ENCODE measurements around the gene C13orf42.

DNA sequence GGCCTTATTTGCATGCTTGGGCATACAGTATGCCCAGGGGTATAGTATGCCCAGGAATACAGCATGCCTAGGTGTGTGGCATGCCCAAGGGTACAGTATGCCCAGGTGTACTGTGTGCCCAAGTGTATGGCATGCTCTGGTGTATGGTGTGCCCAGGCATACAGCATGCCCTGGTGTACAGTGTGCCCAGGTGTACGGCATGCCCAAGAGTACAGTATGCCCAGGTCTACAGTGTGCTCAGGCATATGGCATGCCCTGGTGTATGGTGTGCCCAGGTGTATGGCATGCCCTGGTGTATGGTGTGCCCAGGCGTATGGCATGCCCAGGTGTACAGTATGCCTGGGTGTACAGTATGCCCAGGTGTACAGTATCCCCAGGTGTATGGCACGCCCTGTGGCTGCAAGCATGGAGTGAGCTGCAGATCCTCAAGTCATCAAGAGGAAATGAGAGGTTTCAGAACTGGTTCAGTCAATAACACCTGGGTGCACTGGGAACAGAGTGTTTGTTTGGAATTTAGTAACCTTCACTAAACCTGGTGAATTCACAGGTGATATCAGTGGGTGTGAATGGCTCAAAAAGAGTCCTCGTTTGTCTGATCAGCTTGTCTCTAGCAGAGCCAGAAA lies 7.8 kb upstream of the C13orf42 start:
- TF ChIP-seq, protein P1, sequence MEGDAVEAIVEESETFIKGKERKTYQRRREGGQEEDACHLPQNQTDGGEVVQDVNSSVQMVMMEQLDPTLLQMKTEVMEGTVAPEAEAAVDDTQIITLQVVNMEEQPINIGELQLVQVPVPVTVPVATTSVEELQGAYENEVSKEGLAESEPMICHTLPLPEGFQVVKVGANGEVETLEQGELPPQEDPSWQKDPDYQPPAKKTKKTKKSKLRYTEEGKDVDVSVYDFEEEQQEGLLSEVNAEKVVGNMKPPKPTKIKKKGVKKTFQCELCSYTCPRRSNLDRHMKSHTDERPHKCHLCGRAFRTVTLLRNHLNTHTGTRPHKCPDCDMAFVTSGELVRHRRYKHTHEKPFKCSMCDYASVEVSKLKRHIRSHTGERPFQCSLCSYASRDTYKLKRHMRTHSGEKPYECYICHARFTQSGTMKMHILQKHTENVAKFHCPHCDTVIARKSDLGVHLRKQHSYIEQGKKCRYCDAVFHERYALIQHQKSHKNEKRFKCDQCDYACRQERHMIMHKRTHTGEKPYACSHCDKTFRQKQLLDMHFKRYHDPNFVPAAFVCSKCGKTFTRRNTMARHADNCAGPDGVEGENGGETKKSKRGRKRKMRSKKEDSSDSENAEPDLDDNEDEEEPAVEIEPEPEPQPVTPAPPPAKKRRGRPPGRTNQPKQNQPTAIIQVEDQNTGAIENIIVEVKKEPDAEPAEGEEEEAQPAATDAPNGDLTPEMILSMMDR (conservative IDR thresholded peaks at IDR 0.05; ENCODE audit: low read depth in 2 of 2), result no peak
- TF ChIP-seq, protein P2, sequence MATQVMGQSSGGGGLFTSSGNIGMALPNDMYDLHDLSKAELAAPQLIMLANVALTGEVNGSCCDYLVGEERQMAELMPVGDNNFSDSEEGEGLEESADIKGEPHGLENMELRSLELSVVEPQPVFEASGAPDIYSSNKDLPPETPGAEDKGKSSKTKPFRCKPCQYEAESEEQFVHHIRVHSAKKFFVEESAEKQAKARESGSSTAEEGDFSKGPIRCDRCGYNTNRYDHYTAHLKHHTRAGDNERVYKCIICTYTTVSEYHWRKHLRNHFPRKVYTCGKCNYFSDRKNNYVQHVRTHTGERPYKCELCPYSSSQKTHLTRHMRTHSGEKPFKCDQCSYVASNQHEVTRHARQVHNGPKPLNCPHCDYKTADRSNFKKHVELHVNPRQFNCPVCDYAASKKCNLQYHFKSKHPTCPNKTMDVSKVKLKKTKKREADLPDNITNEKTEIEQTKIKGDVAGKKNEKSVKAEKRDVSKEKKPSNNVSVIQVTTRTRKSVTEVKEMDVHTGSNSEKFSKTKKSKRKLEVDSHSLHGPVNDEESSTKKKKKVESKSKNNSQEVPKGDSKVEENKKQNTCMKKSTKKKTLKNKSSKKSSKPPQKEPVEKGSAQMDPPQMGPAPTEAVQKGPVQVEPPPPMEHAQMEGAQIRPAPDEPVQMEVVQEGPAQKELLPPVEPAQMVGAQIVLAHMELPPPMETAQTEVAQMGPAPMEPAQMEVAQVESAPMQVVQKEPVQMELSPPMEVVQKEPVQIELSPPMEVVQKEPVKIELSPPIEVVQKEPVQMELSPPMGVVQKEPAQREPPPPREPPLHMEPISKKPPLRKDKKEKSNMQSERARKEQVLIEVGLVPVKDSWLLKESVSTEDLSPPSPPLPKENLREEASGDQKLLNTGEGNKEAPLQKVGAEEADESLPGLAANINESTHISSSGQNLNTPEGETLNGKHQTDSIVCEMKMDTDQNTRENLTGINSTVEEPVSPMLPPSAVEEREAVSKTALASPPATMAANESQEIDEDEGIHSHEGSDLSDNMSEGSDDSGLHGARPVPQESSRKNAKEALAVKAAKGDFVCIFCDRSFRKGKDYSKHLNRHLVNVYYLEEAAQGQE (IDR thresholded peaks at IDR 0.05; ENCODE audit: unreplicated experiment), result no peak
- TF ChIP-seq POLR2AphosphoS5 (IDR thresholded peaks at IDR 0.05; ENCODE audit: low read depth) (no peak), EZH2 (IDR thresholded peaks at IDR 0.05; ENCODE audit: low read depth, unreplicated experiment) (no peak), NANOG (IDR thresholded peaks at IDR 0.05; ENCODE audit: borderline replicate concordance) (no peak), EZH2phosphoT487 (IDR thresholded peaks at IDR 0.05; ENCODE audit: unreplicated experiment) (no peak), CREB1 (CRISPR knock-in tag; IDR thresholded peaks at IDR 0.05; ENCODE audit: low read depth) (no peak), STAT1 (IDR thresholded peaks at IDR 0.05; ENCODE audit: unreplicated experiment) (no peak), ZNF114 (CRISPR knock-in tag; IDR thresholded peaks at IDR 0.05) (no peak)

Data from GM23338 (cell line).